HG03064 (cell line): ENCODE data around the gene NRK.
"Not testable (repeated sequence)": the region's sequence is repeated elsewhere in the genome, so short reads cannot be mapped to it uniquely, and the experiment has no call there.

Experiments
- ATAC-seq: cut with Tn5 transposase; IDR thresholded peaks from one replicate; pipeline ENCODE4 v1.9.1; 2021; ENCODE audit warnings: low read depth; ENCODE audit not compliant: unreplicated experiment

NRK gene, protein sequence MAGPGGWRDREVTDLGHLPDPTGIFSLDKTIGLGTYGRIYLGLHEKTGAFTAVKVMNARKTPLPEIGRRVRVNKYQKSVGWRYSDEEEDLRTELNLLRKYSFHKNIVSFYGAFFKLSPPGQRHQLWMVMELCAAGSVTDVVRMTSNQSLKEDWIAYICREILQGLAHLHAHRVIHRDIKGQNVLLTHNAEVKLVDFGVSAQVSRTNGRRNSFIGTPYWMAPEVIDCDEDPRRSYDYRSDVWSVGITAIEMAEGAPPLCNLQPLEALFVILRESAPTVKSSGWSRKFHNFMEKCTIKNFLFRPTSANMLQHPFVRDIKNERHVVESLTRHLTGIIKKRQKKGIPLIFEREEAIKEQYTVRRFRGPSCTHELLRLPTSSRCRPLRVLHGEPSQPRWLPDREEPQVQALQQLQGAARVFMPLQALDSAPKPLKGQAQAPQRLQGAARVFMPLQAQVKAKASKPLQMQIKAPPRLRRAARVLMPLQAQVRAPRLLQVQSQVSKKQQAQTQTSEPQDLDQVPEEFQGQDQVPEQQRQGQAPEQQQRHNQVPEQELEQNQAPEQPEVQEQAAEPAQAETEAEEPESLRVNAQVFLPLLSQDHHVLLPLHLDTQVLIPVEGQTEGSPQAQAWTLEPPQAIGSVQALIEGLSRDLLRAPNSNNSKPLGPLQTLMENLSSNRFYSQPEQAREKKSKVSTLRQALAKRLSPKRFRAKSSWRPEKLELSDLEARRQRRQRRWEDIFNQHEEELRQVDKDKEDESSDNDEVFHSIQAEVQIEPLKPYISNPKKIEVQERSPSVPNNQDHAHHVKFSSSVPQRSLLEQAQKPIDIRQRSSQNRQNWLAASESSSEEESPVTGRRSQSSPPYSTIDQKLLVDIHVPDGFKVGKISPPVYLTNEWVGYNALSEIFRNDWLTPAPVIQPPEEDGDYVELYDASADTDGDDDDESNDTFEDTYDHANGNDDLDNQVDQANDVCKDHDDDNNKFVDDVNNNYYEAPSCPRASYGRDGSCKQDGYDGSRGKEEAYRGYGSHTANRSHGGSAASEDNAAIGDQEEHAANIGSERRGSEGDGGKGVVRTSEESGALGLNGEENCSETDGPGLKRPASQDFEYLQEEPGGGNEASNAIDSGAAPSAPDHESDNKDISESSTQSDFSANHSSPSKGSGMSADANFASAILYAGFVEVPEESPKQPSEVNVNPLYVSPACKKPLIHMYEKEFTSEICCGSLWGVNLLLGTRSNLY (N-terminal part only)

DNA sequence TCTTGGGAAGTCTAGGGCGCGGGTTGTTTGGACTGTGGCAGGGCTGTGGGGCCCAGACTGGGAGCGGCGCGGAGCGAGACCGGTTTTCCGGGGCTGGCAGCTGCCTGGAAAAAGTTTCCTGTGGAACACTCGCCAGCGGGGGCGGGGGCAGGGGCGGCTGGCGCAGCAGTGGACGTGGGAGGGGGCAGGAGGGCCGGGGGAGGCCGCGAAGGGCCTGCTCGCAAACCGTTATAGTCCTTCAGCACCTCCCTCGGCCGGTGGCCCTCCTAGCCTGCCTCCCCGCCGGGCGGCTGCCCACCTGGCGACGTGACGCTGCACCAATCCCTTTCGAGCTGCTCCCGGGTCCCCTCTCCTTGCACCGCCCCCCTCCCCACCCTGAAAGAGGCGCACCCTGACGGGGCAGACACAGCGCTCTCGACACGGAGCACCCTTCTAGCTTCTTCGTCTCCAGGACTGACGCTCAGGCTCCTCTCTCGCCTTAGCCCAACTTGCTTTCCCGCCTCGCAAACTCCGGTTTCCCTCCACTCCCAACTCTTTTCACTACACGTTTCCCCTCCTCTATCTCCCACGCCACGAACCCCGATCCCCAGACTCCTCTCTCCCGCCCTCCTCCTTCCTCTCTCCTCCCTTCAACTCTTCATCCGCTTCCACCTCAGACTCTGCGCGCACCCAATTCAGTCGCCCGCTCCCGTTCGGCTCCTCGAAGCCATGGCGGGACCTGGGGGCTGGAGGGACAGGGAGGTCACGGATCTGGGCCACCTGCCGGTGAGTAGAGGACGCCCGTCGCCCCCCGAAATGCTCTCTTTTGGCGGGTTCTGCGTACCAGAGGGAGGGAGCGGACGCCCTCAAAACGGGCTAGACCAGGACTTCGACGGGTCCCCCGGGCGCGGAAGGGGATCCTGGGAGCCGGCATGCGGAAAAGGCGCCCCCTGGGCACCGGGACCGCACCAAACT, at the start of gene NRK:
Gene NRK, plus strand, starts transcription at position 402 of the 954 bp plus-strand sequence. Its CDS starts 307 bp downstream, at position 709.
- no peak for ATAC-seq

DNA sequence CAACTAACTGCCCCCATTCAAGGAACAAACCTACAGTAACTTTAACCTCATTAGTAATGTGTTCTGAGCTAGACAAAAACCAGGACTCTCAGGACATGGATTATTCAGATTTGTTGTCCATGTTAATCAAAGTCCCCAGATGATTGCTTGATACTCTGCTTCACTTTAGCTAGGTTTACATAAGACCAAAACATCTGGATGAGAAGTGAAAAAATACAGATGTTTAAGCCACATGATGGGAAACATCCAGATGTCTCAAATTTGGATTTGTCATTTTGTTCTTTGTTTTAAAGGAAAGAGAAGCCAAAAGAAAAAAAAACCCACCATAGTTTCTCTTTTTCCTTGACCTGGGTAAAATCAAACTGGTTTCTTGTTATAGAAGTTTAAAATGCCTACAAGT, 48.5 kb upstream of the NRK start:
- ATAC-seq = no peak

DNA sequence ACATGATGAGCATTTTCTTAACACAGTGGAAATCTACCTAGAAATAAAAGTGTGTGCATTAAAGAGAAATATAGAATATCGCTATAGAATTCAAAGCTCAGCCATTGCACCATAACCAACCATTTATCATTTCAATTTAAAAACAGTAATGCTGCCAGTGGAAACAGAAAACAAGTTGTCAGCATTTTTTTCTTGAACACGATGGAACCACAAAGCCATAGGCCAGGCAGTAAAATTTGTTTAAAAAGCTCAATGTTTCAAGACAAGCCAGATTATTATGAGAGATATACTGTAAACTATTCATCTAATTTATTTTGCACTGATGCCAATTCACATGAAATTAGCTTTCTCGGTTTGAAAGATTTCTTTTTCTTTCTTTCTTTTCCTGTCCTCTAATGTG, 46.7 kb upstream of the NRK start:
- ATAC-seq = no peak

DNA sequence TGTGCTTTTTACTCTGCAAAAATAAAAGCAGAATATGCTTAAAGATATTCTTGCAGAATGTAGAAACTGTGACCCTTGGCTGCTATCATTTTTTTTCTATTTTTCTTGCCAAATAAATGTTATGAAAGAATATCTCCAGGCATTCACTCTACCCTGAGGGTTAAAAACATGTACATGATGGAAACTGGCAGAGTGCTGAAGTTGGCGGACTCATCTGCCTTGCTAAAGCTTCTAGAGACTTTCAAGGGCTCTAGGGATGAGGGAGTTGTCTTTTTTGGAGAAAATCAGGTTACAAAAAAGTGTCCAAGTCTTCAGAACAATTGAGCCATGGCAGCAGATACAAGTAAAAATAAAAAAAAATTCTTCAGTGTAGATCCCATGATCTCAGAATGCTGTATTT, 40.5 kb upstream of the NRK start:
- ATAC-seq = no peak

DNA sequence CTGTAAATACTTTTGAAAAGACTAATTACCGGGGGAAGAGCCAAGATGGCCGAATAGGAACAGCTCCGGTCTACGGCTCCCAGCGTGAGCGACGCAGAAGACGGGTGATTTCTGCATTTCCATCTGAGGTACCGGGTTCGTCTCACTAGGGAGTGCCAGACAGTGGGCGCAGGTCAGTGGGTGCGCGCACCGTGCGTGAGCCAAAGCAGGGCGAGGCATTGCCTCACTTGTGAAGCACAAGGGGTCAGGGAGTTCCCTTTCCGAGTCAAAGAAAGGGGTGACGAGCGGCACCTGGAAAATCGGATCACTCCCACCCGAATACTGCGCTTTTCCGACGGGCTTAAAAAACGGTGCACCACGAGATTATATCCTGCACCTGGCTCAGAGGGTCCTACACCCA, 25.5 kb upstream of the NRK start:
- ATAC-seq = not testable (repeated sequence)

DNA sequence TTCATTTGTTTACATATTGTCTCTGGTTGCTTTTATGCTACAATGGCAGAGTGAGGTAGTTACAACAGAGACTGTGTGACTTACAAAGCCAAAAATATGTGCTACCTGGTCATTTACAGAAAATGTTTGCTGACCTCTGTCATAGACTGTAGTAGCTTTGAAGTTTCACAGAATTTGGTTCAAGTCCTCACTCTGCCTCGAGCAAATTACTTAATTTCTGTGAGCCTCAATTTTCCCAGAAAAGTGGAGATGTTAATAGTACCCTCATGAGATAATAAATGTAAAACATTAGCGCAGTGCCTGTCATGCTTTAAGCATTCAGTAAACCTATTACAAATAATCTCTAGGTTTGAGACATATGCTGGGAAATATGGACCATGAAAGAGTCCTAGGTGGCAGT, 18.4 kb upstream of the NRK start:
- no peak for ATAC-seq

DNA sequence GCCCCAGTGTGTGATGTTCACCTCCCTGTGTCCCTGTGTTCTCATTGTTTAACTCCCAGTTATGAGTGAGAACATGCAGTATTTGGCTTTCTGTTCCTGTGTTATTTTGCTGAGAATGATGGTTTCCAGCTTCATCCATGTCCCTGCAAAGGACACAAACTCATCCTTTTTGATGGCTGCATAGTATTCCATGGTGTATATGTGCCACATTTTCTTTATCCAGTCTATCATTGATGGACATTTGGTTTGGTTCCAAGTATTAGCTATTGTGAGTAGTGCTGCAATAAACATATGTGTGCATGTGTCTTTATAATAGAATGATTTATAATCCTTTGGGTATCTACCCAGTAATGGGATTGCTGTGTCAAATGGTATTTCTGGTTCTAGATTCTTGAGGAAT, 16.7 kb upstream of the NRK start:
- ATAC-seq = not testable (repeated sequence)

DNA sequence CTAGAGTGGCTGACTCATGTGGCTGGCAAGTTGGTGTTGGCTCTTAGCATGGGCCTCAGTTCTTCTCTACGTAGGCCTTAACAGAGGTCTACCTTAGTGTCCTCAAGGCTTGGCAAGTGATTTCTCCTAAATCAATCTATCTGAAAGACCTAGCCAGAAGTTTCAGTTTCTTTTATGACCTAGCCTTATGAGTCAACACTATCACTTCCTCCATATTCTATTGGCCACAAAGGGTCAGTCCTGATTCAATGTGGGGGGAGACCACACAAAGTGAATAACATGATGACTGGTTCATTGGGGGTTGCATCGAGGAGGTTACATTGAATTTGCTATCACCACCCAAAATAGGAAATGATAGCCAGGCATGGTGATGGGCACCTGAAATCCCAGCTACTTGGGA, 5.8 kb upstream of the NRK start:
- ATAC-seq = no peak

DNA sequence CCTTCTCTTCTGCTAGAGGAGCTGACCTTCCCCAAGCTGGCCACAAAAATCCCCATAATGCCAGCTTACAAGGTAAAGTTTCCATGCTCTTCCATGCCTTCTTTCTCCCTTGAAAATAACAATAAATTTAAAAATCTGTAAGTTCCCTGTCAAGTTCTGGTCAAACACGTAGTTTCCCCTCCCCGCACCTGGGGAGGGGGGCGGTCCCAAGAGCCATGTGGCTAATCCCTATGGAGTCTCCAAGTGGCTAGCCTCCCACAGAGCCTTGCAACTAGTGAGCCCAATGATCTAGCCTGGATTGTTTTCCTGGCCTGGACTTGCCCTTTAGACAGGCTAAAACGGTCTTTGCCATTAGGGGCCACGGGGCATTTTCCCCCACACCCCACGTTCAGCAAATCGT, 2.1 kb upstream of the NRK start:
- no peak for ATAC-seq

DNA sequence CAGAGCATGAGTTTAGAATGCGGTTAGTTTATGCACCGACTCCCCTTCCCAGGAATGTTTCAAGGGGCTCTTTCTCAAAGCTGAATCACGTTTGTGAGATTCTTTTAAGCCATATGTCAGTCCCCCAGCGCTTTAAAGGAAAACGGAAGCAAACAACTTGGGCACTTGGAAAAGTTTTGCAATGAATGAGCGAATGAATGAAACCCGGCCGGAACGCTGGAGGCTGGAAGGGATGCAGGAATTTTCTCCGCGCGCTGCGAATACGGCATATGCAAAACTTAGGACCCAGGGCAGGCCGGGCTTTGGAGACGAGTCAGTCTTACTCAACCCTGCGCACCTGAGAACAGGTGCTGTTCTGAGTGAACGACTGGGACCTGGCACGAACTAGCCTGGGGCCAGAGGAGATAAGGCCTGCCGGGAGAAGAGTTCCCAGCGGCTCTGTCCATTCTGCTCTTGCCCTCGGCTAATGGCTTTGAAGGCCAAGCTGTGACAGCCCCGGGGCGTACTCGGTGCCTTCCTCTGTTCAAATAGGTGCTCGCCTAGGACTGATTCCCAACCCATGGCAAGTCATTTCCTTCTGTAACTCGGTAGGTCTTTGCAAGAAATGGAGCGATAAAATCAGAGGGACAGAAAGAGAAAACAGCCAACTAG, 743 bp upstream of the NRK start:
- ATAC-seq = no peak

DNA sequence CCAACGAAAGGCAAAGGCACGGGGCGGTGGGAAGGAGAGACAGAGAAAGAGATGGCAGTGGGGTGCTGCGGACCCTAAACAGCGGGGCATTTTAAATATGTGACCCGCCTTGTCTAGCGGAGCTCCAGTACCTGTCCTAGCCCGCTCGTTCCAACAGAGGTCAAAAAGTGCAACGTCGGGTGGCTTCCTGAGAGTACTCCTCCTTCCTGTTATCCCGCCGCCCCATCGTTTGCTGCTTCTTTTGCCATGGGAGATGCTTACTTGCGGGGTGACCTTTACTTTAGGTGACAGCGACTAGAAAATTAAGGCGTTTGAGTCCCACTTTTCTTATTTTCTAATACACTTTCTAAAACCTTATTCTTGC, 735 bp downstream of the NRK start:
- no peak for ATAC-seq

DNA sequence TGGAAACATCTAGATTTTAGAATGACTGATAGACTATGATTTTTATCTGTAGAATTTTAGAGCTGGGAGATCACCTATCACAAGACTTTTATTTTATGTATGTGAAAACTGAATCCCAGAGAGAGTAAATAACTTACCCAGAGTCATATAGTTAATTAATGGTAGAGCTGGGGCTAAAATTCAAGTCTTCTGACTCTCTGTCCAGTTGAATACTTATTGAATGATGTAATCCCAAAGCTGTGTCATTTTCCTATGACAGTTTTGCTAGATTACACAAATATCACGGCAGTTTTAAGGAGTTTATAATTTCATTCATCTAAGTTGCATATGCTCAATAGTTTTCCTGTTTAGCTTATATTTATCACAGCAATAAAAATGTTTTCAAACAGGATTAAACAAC, 6.7 kb downstream of the NRK start:
- ATAC-seq = no peak

DNA sequence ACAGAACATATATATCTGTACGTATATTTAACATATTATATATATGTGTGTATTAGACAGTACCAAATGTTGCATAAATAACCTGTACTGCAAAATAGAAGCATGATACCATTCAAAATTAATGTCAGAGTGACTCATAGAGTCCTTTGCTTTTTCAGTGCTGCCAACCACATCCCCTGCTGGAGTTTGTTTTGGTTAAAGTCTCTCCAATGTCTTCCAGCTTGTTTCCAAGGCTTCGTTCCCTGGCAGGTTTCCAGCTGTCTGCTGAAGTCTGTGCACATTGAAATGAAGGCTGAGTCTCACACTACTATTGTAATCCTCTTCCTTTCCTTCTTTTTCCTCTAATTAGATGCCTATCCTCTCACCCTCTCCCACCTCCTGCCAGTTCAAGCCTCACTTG, 14.9 kb downstream of the NRK start:
- ATAC-seq = no peak

DNA sequence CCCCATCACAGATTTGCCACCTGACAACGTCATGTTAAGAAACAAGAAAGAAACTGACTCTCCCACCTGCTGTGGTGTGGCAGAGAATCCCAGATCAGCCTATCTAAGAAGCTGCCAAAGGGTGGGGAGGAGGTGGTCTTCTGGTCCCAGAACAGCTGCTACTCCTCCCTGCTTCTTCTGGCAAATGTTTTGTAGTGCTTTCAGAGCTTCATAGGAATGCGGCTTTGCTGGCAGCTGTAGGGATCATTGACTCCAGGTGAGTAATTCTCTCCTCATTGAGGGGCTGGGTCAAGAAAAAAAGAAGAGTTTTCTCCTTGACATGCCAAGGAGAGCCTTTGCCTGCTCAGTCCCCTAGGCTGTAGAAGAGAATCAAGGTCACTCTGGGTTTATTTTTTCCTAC, 23.3 kb downstream of the NRK start:
- no peak for ATAC-seq

DNA sequence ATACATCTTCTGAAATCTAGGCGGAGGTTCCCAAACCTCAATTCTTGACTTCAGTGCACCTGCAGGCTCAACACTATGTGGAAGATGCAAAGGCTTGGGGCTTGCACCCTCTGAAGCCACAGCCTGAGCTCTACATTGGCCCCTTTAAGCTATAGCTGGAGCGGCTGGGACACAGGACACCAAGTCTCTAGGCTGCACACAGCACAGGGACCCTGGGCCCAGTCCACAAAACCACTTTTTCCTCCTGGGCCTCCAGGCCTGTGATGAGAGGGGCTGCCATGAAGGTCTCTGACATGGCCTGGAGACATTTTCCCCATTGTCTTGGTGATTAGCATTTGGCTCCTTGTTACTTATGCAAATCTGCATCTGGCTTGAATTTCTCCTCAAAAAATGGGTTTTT, 27.8 kb downstream of the NRK start:
- not testable (repeated sequence) for ATAC-seq

DNA sequence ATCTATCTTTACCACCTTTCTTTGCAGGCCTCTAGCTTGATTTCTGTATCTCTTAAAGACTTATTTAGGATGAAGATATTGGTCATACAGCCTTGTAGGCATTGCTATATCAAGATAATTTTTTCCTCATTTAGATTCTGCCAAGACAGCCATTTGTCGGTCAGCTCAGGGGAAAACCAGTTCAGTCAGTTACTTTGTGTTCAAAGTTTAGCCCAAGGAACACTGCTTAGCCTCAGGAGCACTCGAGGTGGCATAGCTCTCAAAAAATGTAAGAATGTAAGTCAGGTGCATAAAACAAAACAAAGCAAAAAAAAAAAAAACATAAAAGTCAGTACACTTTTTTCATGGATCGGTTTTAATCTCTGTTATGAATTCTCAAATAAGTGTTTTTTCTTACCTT, 43.4 kb downstream of the NRK start:
- no peak for ATAC-seq

DNA sequence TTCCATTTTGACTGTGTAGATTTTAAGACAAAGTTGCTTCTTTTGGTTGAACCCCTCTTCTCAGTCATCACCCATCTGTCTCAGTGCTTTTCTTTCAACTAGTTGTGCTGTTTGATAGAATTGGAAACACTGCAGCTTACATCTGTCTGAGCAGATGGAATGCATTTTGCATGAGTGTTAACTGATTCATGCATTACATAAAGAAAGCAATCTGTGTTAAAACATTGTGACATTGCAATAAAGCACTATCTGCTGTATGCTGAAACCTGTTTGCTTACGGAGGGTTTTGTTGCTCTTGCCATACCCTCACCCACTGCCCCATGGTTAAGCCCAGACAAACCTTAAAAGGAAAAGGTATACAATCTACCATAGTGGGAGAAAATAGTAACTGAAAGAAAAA, 47.4 kb downstream of the NRK start:
- no peak for ATAC-seq

DNA sequence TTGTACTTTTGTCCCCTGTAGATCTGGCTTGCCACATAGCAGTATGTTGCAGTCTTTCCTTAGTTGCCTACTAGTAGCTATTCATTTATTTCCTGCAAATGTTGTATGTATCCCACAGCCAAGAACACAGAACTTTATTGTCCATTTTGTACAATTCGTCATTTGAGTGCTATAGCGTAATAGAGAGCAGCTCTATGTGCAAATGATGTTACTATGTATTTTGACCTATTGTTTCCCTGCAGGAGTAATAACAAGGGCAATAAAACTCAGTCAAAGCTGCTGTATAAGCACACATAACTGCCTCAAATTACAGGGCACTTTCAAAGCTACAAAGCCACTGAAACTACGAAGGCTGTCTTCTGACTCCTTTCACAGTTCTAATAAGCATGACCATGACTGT, 48.1 kb downstream of the NRK start:
- ATAC-seq = no peak

DNA sequence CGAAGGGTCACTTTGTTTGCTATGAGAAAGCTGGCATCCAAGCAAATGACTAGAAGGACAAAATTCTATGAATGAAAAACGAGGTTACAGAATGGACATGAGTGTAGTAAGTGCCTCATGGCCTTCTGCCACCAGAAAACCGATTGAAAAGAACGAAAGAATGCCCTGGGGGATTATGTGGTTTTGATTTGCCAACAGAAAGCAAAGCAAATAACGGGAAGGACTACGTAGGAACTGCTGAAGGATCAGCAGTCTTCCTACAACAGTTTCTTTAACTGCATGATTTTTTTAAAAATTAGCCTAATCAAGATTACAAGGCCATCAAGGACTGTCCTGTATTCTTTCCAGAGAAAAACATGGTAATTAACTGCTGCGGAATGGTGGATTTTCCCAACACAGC, 50.6 kb downstream of the NRK start:
- no peak for ATAC-seq

DNA sequence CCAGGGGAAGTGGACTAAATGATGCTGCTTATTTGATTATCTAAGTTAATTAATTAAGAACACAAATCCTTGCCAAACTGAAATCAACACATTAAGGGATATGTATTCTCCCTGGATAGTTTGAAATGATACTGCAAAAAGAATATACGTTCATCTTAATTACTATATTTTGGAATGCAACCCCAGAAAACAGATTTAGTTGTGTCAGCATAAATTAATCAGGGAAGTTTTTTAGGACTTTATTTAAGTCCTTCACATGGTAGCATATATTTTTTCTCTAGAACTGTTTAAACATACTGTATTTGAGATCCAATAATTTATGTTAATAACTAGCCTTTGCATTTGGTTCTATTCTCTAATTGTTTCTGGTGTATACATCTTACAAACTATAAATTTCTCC, 52.5 kb downstream of the NRK start:
- ATAC-seq = no peak
